T-helper 2 cell treated with Interferon-gamma antibody and Interleukin-4, amounts not matched to agents 100 ng/mL and 5 ng/mL, for 36 hours (primary cell): ENCODE data around the gene DUSP8. TPM values are rescaled to one million over a fixed set of nuclear protein-coding genes. Genes with fewer than 3 reads are reported as not detected.

ENCODE experiments used
- intact Hi-C: fragments of 100-400 bp; cut with micrococcal nuclease; formaldehyde crosslinking; loops from one replicate; pipeline ENCODE4 v1.15.1; 2023
- total RNA-seq: library from RNA; stranded (reverse); gene quantifications from 2 replicates; pipeline ENCODE4 v1.2.3, GENCODE V29; 2022

The DUSP8 gene
- total RNA-seq, 1 donor from 2014 or later, result 0.80 TPM

- intact Hi-C loops, result no loop called here
Measured at GRCh38 chr11:1566381-1567051, 5.6 kb downstream of the DUSP8 start.

- intact Hi-C loops, result no loop called here
Measured at GRCh38 chr11:1565904-1566247, 6.2 kb downstream of the DUSP8 start.

- intact Hi-C loops, result no loop called here
Measured at GRCh38 chr11:1565173-1565903, 6.7 kb downstream of the DUSP8 start.

GRCh38 chr11:1564535-1565172, 7.4 kb downstream of the DUSP8 start:
- intact Hi-C loops, result no loop called here

GRCh38 chr11:1563697-1564534, 8.2 kb downstream of the DUSP8 start:
- intact Hi-C loops, result no loop called here

- intact Hi-C loops, result no loop called here
Measured at GRCh38 chr11:1563149-1563638, 8.9 kb downstream of the DUSP8 start.

- intact Hi-C loops, result no loop called here
Measured at GRCh38 chr11:1562469-1563148, 9.5 kb downstream of the DUSP8 start.

- intact Hi-C loops, result no loop called here
Measured at GRCh38 chr11:1561955-1562354, 10.1 kb downstream of the DUSP8 start.

- intact Hi-C loops, result no loop called here
Measured at GRCh38 chr11:1561266-1561665, 10.8 kb downstream of the DUSP8 start.

- intact Hi-C loops, result no loop called here
Measured at GRCh38 chr11:1560649-1561251, 11.3 kb downstream of the DUSP8 start.

GRCh38 chr11:1560002-1560648, 11.9 kb downstream of the DUSP8 start:
- intact Hi-C loops, result no loop called here

GRCh38 chr11:1559111-1559951, 12.7 kb downstream of the DUSP8 start:
- intact Hi-C loops, result no loop called here

GRCh38 chr11:1558775-1559110, 13.3 kb downstream of the DUSP8 start:
- intact Hi-C loops, result no loop called here

- intact Hi-C loops, result no loop called here
Measured at GRCh38 chr11:1557904-1558774, 13.9 kb downstream of the DUSP8 start.

- intact Hi-C loops, result no loop called here
Measured at GRCh38 chr11:1557051-1557884, 14.8 kb downstream of the DUSP8 start.

- intact Hi-C loops, result no loop called here
Measured at GRCh38 chr11:1556278-1556902, 15.7 kb downstream of the DUSP8 start.

- intact Hi-C loops, result no loop called here
Measured at GRCh38 chr11:1555713-1556153, 16.3 kb downstream of the DUSP8 start.
